IMR-90 (cell line): ENCODE measurements around the gene LRP5. TPM values are rescaled to one million over a fixed set of nuclear protein-coding genes. Genes with fewer than 3 reads are reported as not detected.

Experiments
- ATAC-seq: fragments of 200-7000 bp; cut with Tn5 transposase; 2 replicates; pipeline ENCODE4 v1.9.1; 2020; ENCODE audit warnings: low read depth, mild to moderate bottlenecking, moderate library complexity
- BruUV-seq: library from RNA; stranded (reverse); fragments of 400-500 nt; replicated peaks from 2 replicates; lab custom pipeline; 2021; lab: Mats Ljungman, UMichigan
- CTCF ChIA-PET: fragments of 300-600 bp; formaldehyde crosslinking; extraction: SDS; loops from one replicate; lab custom pipeline; 2021; ENCODE audit warnings: antibody characterized with exemption; lab: Yijun Ruan, JAX
- POLR2A ChIA-PET: fragments of 300-600 bp; sonication (Branson Sonifier 250); formaldehyde crosslinking; loops from one replicate; lab custom pipeline; 2022; ENCODE audit warnings: antibody characterized with exemption; ENCODE audit not compliant: unreplicated experiment; lab: Charles Lee
- DNase-seq: peaks from one replicate; pipeline ENCODE4 v3.0.0; 2013
- H2AFZ ChIP-seq: replicated peaks from 2 replicates; pipeline ENCODE3; 2013; ENCODE audit warnings: low read length, mild to moderate bottlenecking; ENCODE audit not compliant: poor library complexity
- H2AK5ac ChIP-seq: 2 replicates; pipeline ENCODE4 v1.6.1; 2013; ENCODE audit warnings: low read depth, low read length, inconsistent platforms
- H2AK9ac ChIP-seq: replicated peaks from 2 replicates; pipeline ENCODE3; 2013; ENCODE audit warnings: mild to moderate bottlenecking, low read depth, low read length, moderate library complexity; ENCODE audit not compliant: poor library complexity
- H2BK120ac ChIP-seq: 2 replicates; pipeline ENCODE4 v1.6.1; 2013; ENCODE audit warnings: low read depth, low read length, inconsistent platforms
- H2BK15ac ChIP-seq: 3 replicates; pipeline ENCODE4 v1.6.1; 2013; ENCODE audit warnings: low read depth, low read length, inconsistent platforms
- H2BK20ac ChIP-seq: 2 replicates; pipeline ENCODE4 v1.6.1; 2013; ENCODE audit warnings: low read depth, mild to moderate bottlenecking, inconsistent platforms, low read length, moderate library complexity
- H2BK5ac ChIP-seq: 2 replicates; pipeline ENCODE4 v1.6.1; 2013; ENCODE audit warnings: mild to moderate bottlenecking, low read depth, low read length, inconsistent platforms; ENCODE audit not compliant: poor library complexity, severe bottlenecking
- H3K14ac ChIP-seq: replicated peaks from 2 replicates; pipeline ENCODE4 v1.6.1; 2013; ENCODE audit warnings: low read depth, low read length, inconsistent platforms
- H3K18ac ChIP-seq: 2 replicates; pipeline ENCODE4 v1.6.1; 2013; ENCODE audit warnings: low read depth, low read length, control low read depth
- H3K23ac ChIP-seq: 2 replicates; pipeline ENCODE4 v1.6.1; 2013; ENCODE audit warnings: low read depth, low read length, inconsistent platforms
- H3K27ac ChIP-seq: 2 replicates; pipeline ENCODE4 v1.5.1; 2013; ENCODE audit warnings: mild to moderate bottlenecking, control low read depth, low read length; ENCODE audit not compliant: insufficient read depth
- H3K27me3 ChIP-seq: 2 replicates; pipeline ENCODE4 v1.6.1; 2013; ENCODE audit warnings: low read length; ENCODE audit not compliant: control insufficient read depth, insufficient read depth
- H3K36me3 ChIP-seq: 2 replicates; pipeline ENCODE4 v1.6.1; 2013; ENCODE audit warnings: low read length, mixed read lengths; ENCODE audit not compliant: control insufficient read depth, insufficient read depth
- H3K4ac ChIP-seq: 2 replicates; pipeline ENCODE4 v1.6.1; 2013; ENCODE audit warnings: low read depth, low read length, inconsistent platforms
- H3K4me1 ChIP-seq: 2 replicates; pipeline ENCODE4 v1.6.1; 2013; ENCODE audit warnings: low read length, mixed read lengths; ENCODE audit not compliant: control insufficient read depth, insufficient read depth
- H3K4me2 ChIP-seq: 2 replicates; pipeline ENCODE4 v1.6.1; 2013; ENCODE audit warnings: low read depth, mild to moderate bottlenecking, control low read depth, low read length, moderate library complexity
- H3K4me3 ChIP-seq: 2 replicates; pipeline ENCODE4 v1.5.1; 2013; ENCODE audit warnings: low read depth, mild to moderate bottlenecking, control low read depth, low read length, moderate library complexity; ENCODE audit not compliant: insufficient read depth
- H3K56ac ChIP-seq: 2 replicates; pipeline ENCODE4 v1.6.1; 2013; ENCODE audit warnings: low read length, inconsistent platforms; ENCODE audit not compliant: insufficient read depth; ENCODE audit errors: extremely low read depth
- H3K79me1 ChIP-seq, 2 experiments: 2 replicates each; pipeline ENCODE4 v1.6.1; 2013; ENCODE audit warnings: low read length in 2 of 2, inconsistent platforms in 1 of 2, low read depth in 1 of 2
- H3K9ac ChIP-seq: 2 replicates; pipeline ENCODE4 v1.6.1; 2013; ENCODE audit warnings: low read depth, low read length, control low read depth
- H3K9me1 ChIP-seq: 2 replicates; pipeline ENCODE4 v1.6.1; 2013; ENCODE audit warnings: low read length, inconsistent platforms; ENCODE audit not compliant: insufficient read depth
- H3K9me3 ChIP-seq: 2 replicates; pipeline ENCODE4 v1.6.1; 2013; ENCODE audit warnings: low read length; ENCODE audit not compliant: control insufficient read depth, insufficient read depth
- H4K20me1 ChIP-seq: 2 replicates; pipeline ENCODE4 v1.6.1; 2013; ENCODE audit warnings: low read length, inconsistent platforms; ENCODE audit not compliant: insufficient read depth
- H4K5ac ChIP-seq: 2 replicates; pipeline ENCODE4 v1.6.1; 2013; ENCODE audit warnings: mild to moderate bottlenecking, low read depth, low read length, control low read depth
- H4K8ac ChIP-seq, 2 experiments: 2 replicates each; pipeline ENCODE4 v1.6.1; 2013; ENCODE audit warnings: low read depth in 2 of 2, low read length in 2 of 2, control low read depth in 1 of 2, inconsistent platforms in 1 of 2
- H4K91ac ChIP-seq: 2 replicates; pipeline ENCODE4 v1.6.1; 2013; ENCODE audit warnings: low read depth, low read length, inconsistent platforms; ENCODE audit not compliant: insufficient read depth
- BHLHE40 ChIP-seq: fragments of 150-350 bp; IDR thresholded peaks from 2 replicates; pipeline ENCODE4 v1.6.1; 2016; ENCODE audit warnings: mild to moderate bottlenecking, low read depth, low read length
- CEBPB ChIP-seq: IDR thresholded peaks from 2 replicates; pipeline ENCODE4 v1.6.1; 2012; ENCODE audit warnings: low read depth, low read length, improper control_type of control experiment
- CHD1 ChIP-seq: IDR thresholded peaks from 2 replicates; pipeline ENCODE4 v1.6.1; 2012; ENCODE audit warnings: low read depth, low read length, improper control_type of control experiment
- CTCF ChIP-seq: conservative IDR thresholded peaks from 2 replicates; pipeline ENCODE4 v1.5.1; 2012; ENCODE audit warnings: mild to moderate bottlenecking, low read depth, low read length, improper control_type of control experiment
- ELK1 ChIP-seq: fragments of 150-350 bp; IDR thresholded peaks from 2 replicates; pipeline ENCODE4 v1.6.1; 2016; ENCODE audit warnings: low read depth, mild to moderate bottlenecking, low read length, moderate library complexity, borderline replicate concordance
- FOS ChIP-seq: fragments of 150-350 bp; IDR thresholded peaks from 2 replicates; pipeline ENCODE4 v1.6.1; 2016; ENCODE audit warnings: low read depth, low read length
- MAFK ChIP-seq: IDR thresholded peaks from 2 replicates; pipeline ENCODE4 v1.6.1; 2012; ENCODE audit warnings: low read depth, low read length, improper control_type of control experiment
- MAZ ChIP-seq: IDR thresholded peaks from 2 replicates; pipeline ENCODE4 v1.6.1; 2012; ENCODE audit warnings: low read depth, mild to moderate bottlenecking, low read length, improper control_type of control experiment, moderate library complexity, borderline replicate concordance
- MXI1 ChIP-seq: IDR thresholded peaks from 2 replicates; pipeline ENCODE4 v1.6.1; 2012; ENCODE audit warnings: low read depth, mild to moderate bottlenecking, low read length, moderate library complexity, borderline replicate concordance
- NFE2L2 ChIP-seq: fragments of 150-350 bp; IDR thresholded peaks from 2 replicates; pipeline ENCODE4 v1.6.1; 2016; ENCODE audit warnings: low read depth, mild to moderate bottlenecking, low read length
- POLR2A ChIP-seq: IDR thresholded peaks from 2 replicates; pipeline ENCODE4 v1.6.1; 2012; ENCODE audit warnings: mild to moderate bottlenecking, low read depth, low read length
- RAD21 ChIP-seq: IDR thresholded peaks from 2 replicates; pipeline ENCODE4 v1.6.1; 2012; ENCODE audit warnings: low read length, improper control_type of control experiment
- RCOR1 ChIP-seq: IDR thresholded peaks from 2 replicates; pipeline ENCODE4 v1.6.1; 2012; ENCODE audit warnings: mild to moderate bottlenecking, low read length, improper control_type of control experiment; ENCODE audit not compliant: insufficient replicate concordance
- RFX5 ChIP-seq: IDR thresholded peaks from 2 replicates; pipeline ENCODE4 v1.8.0; 2012; ENCODE audit warnings: low read depth, mild to moderate bottlenecking, low read length, moderate library complexity
- SMC3 ChIP-seq: fragments of 150-350 bp; IDR thresholded peaks from 2 replicates; pipeline ENCODE4 v1.6.1; 2016; ENCODE audit warnings: low read depth, mild to moderate bottlenecking, antibody characterized with exemption, low read length, moderate library complexity
- USF2 ChIP-seq: fragments of 150-350 bp; IDR thresholded peaks from 2 replicates; pipeline ENCODE4 v1.6.1; 2017; ENCODE audit warnings: mild to moderate bottlenecking, antibody characterized with exemption, low read length, low read depth
- WGBS, 2 experiments: methylation state at CpG; one replicate each; pipeline versions ENCODE4 v1.1.5 to v1.1.7; 2013; ENCODE audit warnings: missing lambda C conversion rate in 2 of 2; ENCODE audit not compliant: insufficient read length in 1 of 2; ENCODE audit errors: extremely low coverage in 2 of 2; 5-methylcytosine and 5-hydroxymethylcytosine counted together
- dilution Hi-C: fragments of 300-500 bp; cut with HindIII; formaldehyde crosslinking; loops from one replicate; pipeline ENCODE4 v1.14.3; 2018; ENCODE audit warnings: low sequenced_read_pairs; ENCODE audit not compliant: unreplicated experiment
- in situ Hi-C: fragments of 300-500 bp; cut with MboI; formaldehyde crosslinking; loops from 3 replicates; pipeline ENCODE4 v1.14.3; 2019; ENCODE audit warnings: low sequenced_read_pairs, inconsistent platforms, mixed read lengths
- intact Hi-C: fragments of 100-400 bp; cut with micrococcal nuclease; formaldehyde crosslinking; loops from 2 replicates; pipeline ENCODE4 v1.10.0; 2022
- polyA plus RNA-seq, 3 experiments: library from polyadenylated mRNA; depleted of rRNA; stranded (reverse); fragments of >200 nt; gene quantifications; 2 replicates each; pipeline ENCODE4 v1.2.3, GENCODE V29; 2012; ENCODE audit warnings: low replicate concordance in 1 of 3
- total RNA-seq: library from RNA; depleted of rRNA; stranded (reverse); fragments of >200 nt; gene quantifications from 2 replicates; pipeline ENCODE4 v1.2.3, GENCODE V29; 2012

LRP5 gene
- total and polyA plus RNA-seq, 2 of the 4 experiments (the other 2 are of a cell fraction) = 10.4 to 15.0 TPM

GRCh38 chr11:68397256-68397655 is 84.9 kb downstream of the LRP5 start:
- Histone ChIP-seq H3K36me3 (peaks cover 8% of the 10 kb centered on the region; the same call in 1 of the 2 replicates), H3K56ac (no peak overlapping the region), H3K27me3 (no peaks in the 10 kb centered on the region), H3K23ac (no peak overlapping the region), H2BK120ac (no peak overlapping the region), H3K9ac (no peak overlapping the region), H4K91ac (no peak overlapping the region), H2BK15ac (no peak overlapping the region), H3K4me1 (no peaks in the 10 kb centered on the region; the same call in 1 of the 2 replicates), H4K20me1 (0 out of 2 replicates have a peak, but pooled peaks cover 4% of the 10 kb centered on the region), H2AK9ac (no peak overlapping the region), H4K5ac (no peak overlapping the region), H3K9me1 (0 out of 2 replicates have a peak, but pooled peaks cover 3% of the 10 kb centered on the region), H3K18ac (no peak overlapping the region), H2BK5ac (no peak overlapping the region), H3K4ac (no peak overlapping the region), H3K79me1 (no peaks in the 10 kb centered on the region; a peak in 2 of 4 replicates), H2AFZ (no peak overlapping the region), H3K27ac (no peak overlapping the region), H3K9me3 (no peaks in the 10 kb centered on the region), H2AK5ac (no peak overlapping the region), H2BK20ac (no peak overlapping the region), H4K8ac (no peak overlapping the region), H3K4me2 (no peak overlapping the region), H3K14ac (no peak overlapping the region), H3K4me3 (no peak overlapping the region)
- TF ChIP-seq MAFK (no peak), USF2 (no peak), CHD1 (no peak), CTCF (no peak), NFE2L2 (no peak), RFX5 (no peak), POLR2A (no peak), CEBPB (no peak), ELK1 (no peak), FOS (no peak), SMC3 (no peak), RAD21 (no peak), RCOR1 (no peak), BHLHE40 (no peak), MAZ (no peak), MXI1 (no peak)
- dilution Hi-C loops (no loop called here), intact Hi-C loops (no loop called here), in situ Hi-C loops (no loop called here)
- BruUV-seq = no TSS peak
- POLR2A ChIA-PET = no interaction called here
- DNase-seq = no peak
- WGBS, 2 experiments = 89% methylated on average over 4 of the region's 14 CpGs; no CpG with 5 or more reads in 1 of the 2 experiments
- CTCF ChIA-PET = no interaction called here
- no peak for ATAC-seq
